Mesenchymal stem cell (in vitro differentiated cells and primary cell): Measurements from ENCODE around the gene LDAH.

Experiments used
- DNase-seq: peaks from one replicate; pipeline ENCODE4 v3.0.0-alpha.2; 2013
- H2AFZ ChIP-seq: one replicate; pipeline ENCODE4 v1.6.1; 2013; ENCODE audit warnings: low read depth, mild to moderate bottlenecking, control low read depth, inconsistent platforms, low read length, moderate library complexity
- H2AK5ac ChIP-seq: 2 replicates; pipeline ENCODE4 v1.6.1; 2013; ENCODE audit warnings: low read length, moderate library complexity, mild to moderate bottlenecking, inconsistent platforms; ENCODE audit not compliant: severe bottlenecking
- H2BK120ac ChIP-seq: one replicate; pipeline ENCODE4 v1.6.1; 2013; ENCODE audit warnings: low read depth, mild to moderate bottlenecking, inconsistent platforms, low read length, moderate library complexity
- H2BK12ac ChIP-seq, 2 experiments: one replicate each; pipeline ENCODE4 v1.6.1; 2013; ENCODE audit warnings: inconsistent platforms in 2 of 2, low read length in 2 of 2, mild to moderate bottlenecking in 2 of 2, moderate library complexity in 2 of 2, control low read depth in 1 of 2
- H2BK15ac ChIP-seq: one replicate; pipeline ENCODE4 v1.6.1; 2013; ENCODE audit warnings: mild to moderate bottlenecking, low read depth, inconsistent platforms; ENCODE audit not compliant: poor library complexity, severe bottlenecking
- H2BK5ac ChIP-seq: 2 replicates; pipeline ENCODE4 v1.6.1; 2013; ENCODE audit warnings: low read depth, mild to moderate bottlenecking, low read length, control low read depth, inconsistent platforms; ENCODE audit not compliant: poor library complexity, severe bottlenecking
- H3K14ac ChIP-seq, 2 experiments: one replicate each; pipeline ENCODE4 v1.6.1; 2013; ENCODE audit warnings: inconsistent platforms in 2 of 2, low read length in 2 of 2, control low read depth in 1 of 2, mild to moderate bottlenecking in 1 of 2, moderate library complexity in 1 of 2
- H3K18ac ChIP-seq, 2 experiments: one replicate each; pipeline ENCODE4 v1.6.1; 2013; ENCODE audit warnings: inconsistent platforms in 2 of 2, low read length in 2 of 2, control low read depth in 1 of 2, low read depth in 1 of 2, mild to moderate bottlenecking in 1 of 2
- H3K23ac ChIP-seq, 2 experiments: one replicate each; pipeline ENCODE4 v1.6.1; 2013; ENCODE audit warnings: inconsistent platforms in 2 of 2, low read length in 2 of 2, mild to moderate bottlenecking in 2 of 2, moderate library complexity in 2 of 2, control low read depth in 1 of 2
- H3K27ac ChIP-seq: 2 replicates; pipeline ENCODE4 v1.5.1; 2013; ENCODE audit warnings: mild to moderate bottlenecking, moderate library complexity, low read length, control low read depth, inconsistent platforms; ENCODE audit not compliant: poor library complexity, severe bottlenecking
- H3K27me3 ChIP-seq, 2 experiments: 2 replicates each; pipeline versions ENCODE4 v1.6.1 to v1.7.0; 2013; ENCODE audit warnings: low read length in 2 of 2, mild to moderate bottlenecking in 2 of 2, moderate library complexity in 2 of 2, control low read depth in 1 of 2, inconsistent platforms in 1 of 2; ENCODE audit not compliant: control insufficient read depth in 1 of 2, insufficient read depth in 1 of 2
- H3K36me3 ChIP-seq, 2 experiments: 2 replicates each; pipeline versions ENCODE4 v1.6.1 to v1.7.0; 2013; ENCODE audit warnings: low read length in 2 of 2, control low read depth in 1 of 2, inconsistent platforms in 1 of 2, low read depth in 1 of 2, mild to moderate bottlenecking in 1 of 2; ENCODE audit not compliant: insufficient read depth in 2 of 2, control insufficient read depth in 1 of 2
- H3K4ac ChIP-seq, 2 experiments: one replicate each; pipeline ENCODE4 v1.6.1; 2013; ENCODE audit warnings: inconsistent platforms in 2 of 2, low read length in 2 of 2, mild to moderate bottlenecking in 2 of 2, moderate library complexity in 2 of 2, control low read depth in 1 of 2, low read depth in 1 of 2
- H3K4me1 ChIP-seq: 2 replicates; pipeline ENCODE4 v1.6.1; 2013; ENCODE audit warnings: low read depth, low read length, control low read depth; ENCODE audit not compliant: control insufficient read depth, insufficient read depth
- H3K4me2 ChIP-seq: 2 replicates; pipeline ENCODE4 v1.6.1; 2013; ENCODE audit warnings: low read length, mild to moderate bottlenecking, inconsistent platforms; ENCODE audit not compliant: poor library complexity, severe bottlenecking
- H3K4me3 ChIP-seq, 2 experiments: 2 replicates each; pipeline versions ENCODE4 v1.5.1 to v1.7.0; 2013; ENCODE audit warnings: low read length in 2 of 2, mild to moderate bottlenecking in 2 of 2, control low read depth in 1 of 2, low read depth in 1 of 2; ENCODE audit not compliant: insufficient read depth in 1 of 2
- H3K79me1 ChIP-seq: replicated peaks from 2 replicates; pipeline ENCODE4 v1.6.1; 2013; ENCODE audit warnings: mild to moderate bottlenecking, control low read depth, low read length, inconsistent platforms; ENCODE audit not compliant: poor library complexity, severe bottlenecking
- H3K9ac ChIP-seq: 2 replicates; pipeline ENCODE4 v1.7.0; 2013; ENCODE audit warnings: mild to moderate bottlenecking, low read length, moderate library complexity
- H3K9me3 ChIP-seq: 2 replicates; pipeline ENCODE4 v1.7.0; 2013; ENCODE audit warnings: mild to moderate bottlenecking, low read length; ENCODE audit not compliant: control insufficient read depth
- H4K8ac ChIP-seq: one replicate; pipeline ENCODE4 v1.6.1; 2013; ENCODE audit warnings: inconsistent platforms, mild to moderate bottlenecking, low read length, moderate library complexity
- H4K91ac ChIP-seq: one replicate; pipeline ENCODE4 v1.6.1; 2013; ENCODE audit warnings: mild to moderate bottlenecking, low read length, inconsistent platforms
- WGBS: methylation state at CpG from one replicate; pipeline ENCODE4 v1.1.7; 2013; ENCODE audit warnings: mixed read lengths; 5-methylcytosine and 5-hydroxymethylcytosine counted together

LDAH gene

DNA sequence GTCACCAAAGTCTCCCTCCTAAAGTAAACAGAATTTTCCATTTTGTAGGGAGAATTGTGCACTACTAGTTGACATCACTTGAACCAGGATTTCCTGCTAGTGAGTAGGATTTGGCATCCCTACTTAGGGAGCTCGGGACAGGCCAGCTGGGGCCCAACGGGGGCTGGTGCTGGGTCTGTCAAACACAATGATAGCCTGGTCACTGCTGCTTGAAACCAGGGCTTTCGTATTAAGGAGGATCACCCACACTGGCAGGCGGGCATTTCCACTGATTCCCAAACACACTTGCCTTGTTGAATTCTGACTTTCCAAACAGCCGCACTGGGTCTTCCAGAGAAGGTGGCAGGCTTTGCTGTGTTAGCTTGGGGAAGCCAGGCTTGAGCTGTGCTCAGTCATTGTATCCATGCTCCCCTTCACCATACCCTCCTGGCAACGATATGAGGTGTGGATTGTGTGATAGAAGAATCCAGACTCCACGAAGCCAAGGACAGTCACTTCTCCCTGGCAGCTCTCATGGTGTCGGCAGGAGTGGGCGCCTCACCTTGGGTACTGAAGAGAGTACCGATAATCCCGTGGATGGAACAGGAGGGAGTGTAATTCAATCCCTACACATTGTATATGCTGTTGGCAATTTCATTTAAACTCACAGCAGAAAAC is 148.5 kb downstream of the LDAH start:
- Histone ChIP-seq H2AK5ac (no peak overlapping the region), H3K4me3 (no peak overlapping the region), H3K23ac (no peak overlapping the region), H3K9ac (no peak overlapping the region), H3K79me1 (peaks cover 9% of the 10 kb centered on the region), H3K14ac (no peak overlapping the region), H2AFZ (no peak overlapping the region), H3K27ac (peak overlapping the region; percentile 50), H2BK12ac (no peak overlapping the region), H4K91ac (no peak overlapping the region), H3K4ac (peak overlapping the region in 1 of 2 experiments; percentile 9), H3K36me3 (peaks cover 5 to 63% of the 10 kb centered on the region in 2 experiments), H2BK15ac (no peak overlapping the region), H4K8ac (no peak overlapping the region), H2BK5ac (no peak overlapping the region), H2BK120ac (no peak overlapping the region), H3K4me1 (peaks cover 43% of the 10 kb centered on the region), H3K18ac (no peak overlapping the region), H3K9me3 (no peaks in the 10 kb centered on the region), H3K4me2 (no peak overlapping the region), H3K27me3 (peaks cover 0 to 49% of the 10 kb centered on the region in 2 experiments)
- DNase-seq: no peak
- 64% methylated on average over 6 of the region's 11 CpGs for WGBS

- Histone ChIP-seq H3K27ac (no peak overlapping the region), H2BK12ac (no peak overlapping the region), H3K14ac (no peak overlapping the region), H3K23ac (no peak overlapping the region), H3K18ac (no peak overlapping the region), H2BK120ac (no peak overlapping the region), H3K4me2 (no peak overlapping the region), H2AFZ (no peak overlapping the region), H2BK5ac (no peak overlapping the region), H3K4ac (no peak overlapping the region), H3K36me3 (peaks cover 5 to 61% of the 10 kb centered on the region in 2 experiments), H3K27me3 (peaks cover 0 to 55% of the 10 kb centered on the region in 2 experiments), H3K9me3 (no peaks in the 10 kb centered on the region), H4K91ac (no peak overlapping the region), H3K79me1 (peaks cover 13% of the 10 kb centered on the region), H4K8ac (no peak overlapping the region), H3K9ac (no peak overlapping the region), H2AK5ac (no peak overlapping the region), H3K4me1 (peaks cover 45% of the 10 kb centered on the region), H2BK15ac (no peak overlapping the region), H3K4me3 (no peak overlapping the region)
- WGBS: 86% methylated on average over 4 of the region's 5 CpGs
- no peak for DNase-seq
Measured at GRCh38 chr2:20673686-20674308, 149.1 kb downstream of the LDAH start.

DNA sequence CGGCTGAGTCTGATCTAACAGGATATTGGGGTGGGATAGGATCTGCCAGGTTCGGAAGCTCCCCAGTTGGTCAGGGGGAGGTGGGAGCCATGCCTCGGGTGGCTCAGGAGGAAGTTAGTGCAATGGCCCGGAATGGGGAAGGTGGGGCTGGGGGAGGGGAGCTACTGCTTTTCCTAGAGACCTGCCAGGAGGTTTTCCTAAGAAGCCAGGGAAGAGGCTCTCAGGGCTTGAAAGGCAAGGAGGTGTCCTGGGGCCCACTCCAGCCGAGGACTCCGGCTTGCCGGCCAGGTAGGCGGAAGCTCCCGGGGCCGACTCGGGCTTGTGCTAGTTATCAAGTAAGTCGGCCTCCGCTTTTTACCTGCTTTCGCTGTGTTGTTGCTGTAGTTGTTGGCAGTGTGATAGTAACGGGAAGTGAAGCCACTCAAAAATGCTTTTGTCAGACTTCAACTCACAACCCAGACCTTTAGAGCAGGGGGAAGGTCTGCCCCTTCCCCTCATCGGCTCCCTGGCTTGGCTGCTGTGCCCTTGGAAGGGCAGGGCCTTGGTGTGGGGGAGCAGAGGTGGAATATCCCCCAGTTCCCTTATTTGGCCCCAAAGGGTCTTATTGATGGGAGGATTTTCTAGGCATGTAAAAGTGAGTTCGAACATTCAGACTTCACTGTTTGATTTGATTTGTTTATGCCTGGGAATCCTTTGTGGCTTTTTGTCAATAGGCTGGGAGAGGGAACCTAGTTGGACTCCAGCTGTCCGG is 150.5 kb downstream of the LDAH start:
- no peak overlapping the region for H4K8ac ChIP-seq
- no peak overlapping the region for H3K4me2 ChIP-seq
- no peak overlapping the region for H3K9ac ChIP-seq
- H3K36me3 ChIP-seq: peaks cover 3 to 54% of the 10 kb centered on the region in 2 experiments
- no peak overlapping the region for H2AK5ac ChIP-seq
- no peak overlapping the region for H2BK15ac ChIP-seq
- no peak overlapping the region for H3K18ac ChIP-seq
- H3K23ac ChIP-seq: no peak overlapping the region
- DNase-seq: no peak
- H3K27ac ChIP-seq: no peak overlapping the region
- H3K14ac ChIP-seq: no peak overlapping the region
- no peak overlapping the region for H2BK120ac ChIP-seq
- H4K91ac ChIP-seq: no peak overlapping the region
- WGBS: 48% methylated on average over 13 of the region's 18 CpGs
- peaks cover 13% of the 10 kb centered on the region for H3K79me1 ChIP-seq
- H3K4me3 ChIP-seq: no peak overlapping the region
- no peak overlapping the region for H3K4ac ChIP-seq
- H3K4me1 ChIP-seq: peaks cover 48% of the 10 kb centered on the region
- H2AFZ ChIP-seq: no peak overlapping the region
- peaks cover 0 to 69% of the 10 kb centered on the region in 2 experiments for H3K27me3 ChIP-seq
- no peak overlapping the region for H2BK5ac ChIP-seq
- no peak overlapping the region for H2BK12ac ChIP-seq
- no peaks in the 10 kb centered on the region for H3K9me3 ChIP-seq

DNA sequence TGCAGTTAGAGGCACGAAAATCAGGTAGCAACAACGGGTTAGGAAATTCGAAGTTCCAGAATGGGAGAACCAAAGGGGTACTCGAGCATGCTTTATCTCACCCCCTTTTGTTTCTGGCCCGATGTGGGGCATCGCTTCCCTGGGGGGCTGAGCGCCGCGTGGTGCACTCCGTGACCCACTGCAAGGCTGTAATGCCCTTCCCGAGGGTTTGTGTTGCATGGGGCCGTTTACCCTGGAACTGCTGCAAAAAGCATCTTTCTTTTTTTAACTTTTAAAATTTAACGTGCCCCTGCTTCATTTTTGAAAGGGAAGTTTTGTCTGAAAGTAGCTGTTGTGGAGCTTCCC is 151.2 kb downstream of the LDAH start:
- H3K4me3 ChIP-seq: no peak overlapping the region
- no peaks in the 10 kb centered on the region for H3K9me3 ChIP-seq
- H3K18ac ChIP-seq: no peak overlapping the region
- no peak overlapping the region for H3K14ac ChIP-seq
- no peak overlapping the region for H2BK12ac ChIP-seq
- H2BK120ac ChIP-seq: no peak overlapping the region
- H3K27me3 ChIP-seq: peaks cover 0 to 70% of the 10 kb centered on the region in 2 experiments
- H3K4ac ChIP-seq: no peak overlapping the region
- peaks cover 11% of the 10 kb centered on the region for H3K79me1 ChIP-seq
- H4K8ac ChIP-seq: no peak overlapping the region
- no peak for DNase-seq
- peaks cover 47% of the 10 kb centered on the region for H3K4me1 ChIP-seq
- no peak overlapping the region for H2BK5ac ChIP-seq
- H3K9ac ChIP-seq: no peak overlapping the region
- no peak overlapping the region for H2BK15ac ChIP-seq
- no peak overlapping the region for H2AFZ ChIP-seq
- no peak overlapping the region for H3K4me2 ChIP-seq
- WGBS: 62% methylated on average over 10 of the region's 13 CpGs
- H3K27ac ChIP-seq: no peak overlapping the region
- no peak overlapping the region for H4K91ac ChIP-seq
- H2AK5ac ChIP-seq: no peak overlapping the region
- no peak overlapping the region for H3K23ac ChIP-seq
- H3K36me3 ChIP-seq: peaks cover 0 to 49% of the 10 kb centered on the region in 2 experiments
